ENCODE data around the gene MAP7.

GRCh38 chr6:136511397-136511796 lies 38.8 kb downstream of the MAP7 start:
- no peak for TF ChIP-seq POLR2A (IDR thresholded peaks at IDR 0.05)
- TF ChIP-seq, protein P1, sequence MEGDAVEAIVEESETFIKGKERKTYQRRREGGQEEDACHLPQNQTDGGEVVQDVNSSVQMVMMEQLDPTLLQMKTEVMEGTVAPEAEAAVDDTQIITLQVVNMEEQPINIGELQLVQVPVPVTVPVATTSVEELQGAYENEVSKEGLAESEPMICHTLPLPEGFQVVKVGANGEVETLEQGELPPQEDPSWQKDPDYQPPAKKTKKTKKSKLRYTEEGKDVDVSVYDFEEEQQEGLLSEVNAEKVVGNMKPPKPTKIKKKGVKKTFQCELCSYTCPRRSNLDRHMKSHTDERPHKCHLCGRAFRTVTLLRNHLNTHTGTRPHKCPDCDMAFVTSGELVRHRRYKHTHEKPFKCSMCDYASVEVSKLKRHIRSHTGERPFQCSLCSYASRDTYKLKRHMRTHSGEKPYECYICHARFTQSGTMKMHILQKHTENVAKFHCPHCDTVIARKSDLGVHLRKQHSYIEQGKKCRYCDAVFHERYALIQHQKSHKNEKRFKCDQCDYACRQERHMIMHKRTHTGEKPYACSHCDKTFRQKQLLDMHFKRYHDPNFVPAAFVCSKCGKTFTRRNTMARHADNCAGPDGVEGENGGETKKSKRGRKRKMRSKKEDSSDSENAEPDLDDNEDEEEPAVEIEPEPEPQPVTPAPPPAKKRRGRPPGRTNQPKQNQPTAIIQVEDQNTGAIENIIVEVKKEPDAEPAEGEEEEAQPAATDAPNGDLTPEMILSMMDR (IDR thresholded peaks at IDR 0.05) = no peak
